Chondrocyte (in vitro differentiated cells): Measurements from ENCODE around the gene FN3K. TPM values are rescaled to one million over a fixed set of nuclear protein-coding genes. Genes with fewer than 3 reads are reported as not detected.

Source experiments
- DNase-seq: peaks from one replicate; pipeline ENCODE4 v3.0.0; 2021; ENCODE audit warnings: mixed read lengths, low spot score
- H3K27ac Mint-ChIP-seq: one replicate; pipeline ENCODE4 v1.8.0; 2021; ENCODE audit warnings: mild to moderate bottlenecking, moderate library complexity, mixed read lengths; ENCODE audit not compliant: unreplicated experiment
- H3K27me3 Mint-ChIP-seq: 2 replicates; pipeline ENCODE4 v1.8.0; 2021; ENCODE audit warnings: low read depth, mixed read lengths
- H3K36me3 Mint-ChIP-seq: 2 replicates; pipeline ENCODE4 v1.8.0; 2021; ENCODE audit warnings: low read depth, mixed read lengths
- H3K4me1 Mint-ChIP-seq: 2 replicates; pipeline ENCODE4 v1.8.0; 2021; ENCODE audit warnings: low read depth, mild to moderate bottlenecking, mixed read lengths
- H3K4me3 Mint-ChIP-seq: one replicate; pipeline ENCODE4 v1.8.0; 2021; ENCODE audit warnings: mild to moderate bottlenecking, moderate library complexity, mixed read lengths; ENCODE audit not compliant: unreplicated experiment
- H3K9me3 Mint-ChIP-seq: 2 replicates; pipeline ENCODE4 v1.8.0; 2021; ENCODE audit warnings: low read depth, mixed read lengths
- total RNA-seq: library from RNA; stranded (reverse); gene quantifications from 3 replicates; pipeline ENCODE4 v1.2.1, GENCODE V29; 2021
- TF ChIP-seq, protein P1 (sequence below): fragments of 200-600 bp; sonication (generic); IDR thresholded peaks from 2 replicates; pipeline ENCODE4 v1.5.0; 2021; ENCODE audit warnings: antibody characterized with exemption, mild to moderate bottlenecking, moderate library complexity

The FN3K gene
- total RNA-seq, 1 donor from 2014 or later, result 19.0 TPM

DNA sequence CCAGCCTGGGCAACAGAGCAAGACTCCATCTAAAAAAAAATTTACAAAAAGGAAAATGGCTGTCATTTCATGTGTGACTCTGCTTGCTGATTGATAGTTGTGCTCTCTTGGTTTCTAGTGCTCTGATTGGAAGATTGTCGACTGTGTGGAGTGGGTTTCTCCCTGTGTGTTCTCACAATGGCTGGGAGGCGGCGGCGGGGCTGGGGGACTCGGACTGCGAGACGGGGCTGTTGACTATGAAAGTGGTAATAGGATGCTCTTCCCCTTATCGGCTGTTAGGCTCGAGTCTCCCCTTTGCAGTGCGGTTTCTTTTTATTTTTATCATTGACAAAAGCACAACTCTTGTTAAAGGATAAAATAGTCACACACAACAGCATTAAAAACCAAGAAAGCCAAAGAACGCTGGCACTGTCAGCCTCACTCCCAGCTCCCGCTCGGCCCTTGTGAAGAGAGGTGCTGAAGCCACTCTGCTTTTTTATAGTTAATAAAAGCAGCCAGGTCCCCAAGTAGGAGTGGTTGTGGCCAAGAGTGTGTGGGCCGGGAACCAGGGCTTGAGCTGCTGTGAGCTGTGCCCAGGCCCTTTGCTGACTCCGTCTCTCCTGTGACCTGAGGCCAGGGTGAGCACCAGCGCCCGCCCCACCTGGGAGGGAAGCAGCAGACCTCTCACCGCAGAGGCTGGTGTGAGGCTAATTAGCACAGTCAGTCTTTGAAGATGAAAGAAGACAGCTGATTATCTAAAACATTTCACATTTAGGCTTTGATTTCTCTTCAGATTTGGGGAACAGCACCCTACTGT is 53.0 kb downstream of the FN3K start:
- DNase-seq, result no peak
- no peaks in the 10 kb centered on the region for H3K27me3 Mint-ChIP-seq
- no peak overlapping the region for H3K27ac Mint-ChIP-seq
- H3K4me1 Mint-ChIP-seq, result peaks cover 6% of the 10 kb centered on the region
- TF ChIP-seq, protein P1, sequence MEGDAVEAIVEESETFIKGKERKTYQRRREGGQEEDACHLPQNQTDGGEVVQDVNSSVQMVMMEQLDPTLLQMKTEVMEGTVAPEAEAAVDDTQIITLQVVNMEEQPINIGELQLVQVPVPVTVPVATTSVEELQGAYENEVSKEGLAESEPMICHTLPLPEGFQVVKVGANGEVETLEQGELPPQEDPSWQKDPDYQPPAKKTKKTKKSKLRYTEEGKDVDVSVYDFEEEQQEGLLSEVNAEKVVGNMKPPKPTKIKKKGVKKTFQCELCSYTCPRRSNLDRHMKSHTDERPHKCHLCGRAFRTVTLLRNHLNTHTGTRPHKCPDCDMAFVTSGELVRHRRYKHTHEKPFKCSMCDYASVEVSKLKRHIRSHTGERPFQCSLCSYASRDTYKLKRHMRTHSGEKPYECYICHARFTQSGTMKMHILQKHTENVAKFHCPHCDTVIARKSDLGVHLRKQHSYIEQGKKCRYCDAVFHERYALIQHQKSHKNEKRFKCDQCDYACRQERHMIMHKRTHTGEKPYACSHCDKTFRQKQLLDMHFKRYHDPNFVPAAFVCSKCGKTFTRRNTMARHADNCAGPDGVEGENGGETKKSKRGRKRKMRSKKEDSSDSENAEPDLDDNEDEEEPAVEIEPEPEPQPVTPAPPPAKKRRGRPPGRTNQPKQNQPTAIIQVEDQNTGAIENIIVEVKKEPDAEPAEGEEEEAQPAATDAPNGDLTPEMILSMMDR, result no peak
- H3K4me3 Mint-ChIP-seq, result no peak overlapping the region
- H3K9me3 Mint-ChIP-seq, result no peaks in the 10 kb centered on the region
- H3K36me3 Mint-ChIP-seq, result peaks cover 2% of the 10 kb centered on the region

- Mint-ChIP-seq H3K4me3 (no peak overlapping the region), H3K27me3 (no peaks in the 10 kb centered on the region), H3K9me3 (no peaks in the 10 kb centered on the region), H3K27ac (no peak overlapping the region), H3K36me3 (peaks cover 2% of the 10 kb centered on the region), H3K4me1 (peaks cover 11% of the 10 kb centered on the region)
- no peak for DNase-seq
- TF ChIP-seq, protein P1, result no peak
Measured at GRCh38 chr17:82789051-82789592, 53.7 kb downstream of the FN3K start.

GRCh38 chr17:82789806-82790205 is 54.4 kb downstream of the FN3K start:
- Mint-ChIP-seq H3K36me3 (peaks cover 2% of the 10 kb centered on the region), H3K9me3 (no peaks in the 10 kb centered on the region), H3K4me3 (no peak overlapping the region), H3K27ac (no peak overlapping the region), H3K27me3 (no peaks in the 10 kb centered on the region), H3K4me1 (peaks cover 12% of the 10 kb centered on the region)
- DNase-seq, result no peak
- TF ChIP-seq, protein P1, result no peak

DNA sequence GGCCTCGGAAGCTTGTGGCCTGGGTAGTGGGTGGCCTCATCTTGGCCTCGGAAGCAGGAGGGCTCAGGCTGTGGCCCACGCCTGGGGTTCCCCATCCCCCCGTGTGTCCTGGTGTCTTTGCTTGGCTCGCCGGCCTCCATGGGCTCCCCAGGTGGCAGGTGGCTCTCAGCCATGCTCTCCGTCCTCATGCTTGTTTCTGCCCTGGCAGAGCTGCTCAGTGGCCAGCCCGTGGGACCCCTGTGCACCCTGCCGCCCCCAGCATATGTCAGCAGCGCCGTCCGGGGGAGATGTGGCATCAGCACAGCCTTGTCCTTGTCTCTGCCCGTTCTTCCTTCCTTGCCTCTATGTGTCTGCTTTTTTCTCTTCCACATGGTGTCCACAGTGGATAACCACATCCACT is 55.0 kb downstream of the FN3K start:
- TF ChIP-seq, protein P1, result no peak
- Mint-ChIP-seq H3K27ac (no peak overlapping the region), H3K9me3 (no peaks in the 10 kb centered on the region), H3K4me1 (peaks cover 12% of the 10 kb centered on the region), H3K36me3 (peaks cover 2% of the 10 kb centered on the region), H3K4me3 (no peak overlapping the region), H3K27me3 (no peaks in the 10 kb centered on the region)
- peak; percentile 70 for DNase-seq

DNA sequence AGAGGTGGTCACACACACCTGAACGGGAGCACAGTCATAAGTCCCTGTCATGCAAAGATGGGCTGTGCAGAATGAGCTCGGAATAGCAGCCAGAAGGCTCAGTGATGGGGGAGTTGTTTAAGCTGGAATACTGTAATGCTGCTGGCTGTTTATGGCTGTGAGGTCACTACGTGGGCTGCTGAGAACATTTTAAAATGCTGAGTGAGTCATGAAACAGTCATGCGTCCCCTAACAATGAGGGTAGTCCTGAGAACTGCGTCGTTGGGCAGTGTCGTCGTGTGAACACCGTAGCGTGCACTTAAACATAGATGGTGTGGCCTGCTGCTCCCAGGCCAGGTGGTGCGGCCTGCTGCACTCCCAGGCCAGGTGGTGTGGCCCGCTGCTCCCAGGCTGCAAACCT is 56.1 kb downstream of the FN3K start:
- H3K9me3 Mint-ChIP-seq, result no peaks in the 10 kb centered on the region
- peak overlapping the region; percentile 32 for H3K27ac Mint-ChIP-seq
- TF ChIP-seq, protein P1, result no peak
- H3K4me1 Mint-ChIP-seq, result peaks cover 12% of the 10 kb centered on the region
- peaks cover 2% of the 10 kb centered on the region for H3K36me3 Mint-ChIP-seq
- H3K4me3 Mint-ChIP-seq, result no peak overlapping the region
- no peak for DNase-seq
- H3K27me3 Mint-ChIP-seq, result no peaks in the 10 kb centered on the region
